Measurements from ENCODE around the gene PZP. TPM values are rescaled to one million over a fixed set of nuclear protein-coding genes. Genes with fewer than 3 reads are reported as not detected.

Gene PZP
- total and polyA plus RNA-seq, 2 of the 8 experiments (the other 6 are each of a cell fraction or from before 2014, with no cell fraction given) = 0.08 TPM; not detected in 1

DNA sequence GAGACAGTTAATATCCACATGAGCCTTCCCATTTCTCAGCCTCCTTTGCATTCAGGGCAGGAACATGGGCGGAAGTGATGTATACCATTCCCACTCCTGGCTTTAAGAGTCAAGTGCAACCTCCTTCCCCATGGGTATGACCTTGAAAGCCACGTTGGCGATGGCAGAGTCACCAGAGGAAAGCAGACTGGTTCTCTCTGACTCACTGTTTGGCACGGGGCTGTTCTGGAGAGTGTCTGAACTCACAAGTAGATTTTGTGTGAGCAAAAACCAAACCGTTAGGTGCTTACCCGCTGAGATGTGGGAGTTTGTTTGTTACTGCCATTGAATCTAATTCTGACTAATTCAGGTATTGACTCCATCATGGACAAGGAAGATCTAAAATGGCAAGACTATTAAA lies 36.7 kb upstream of the PZP start:
- H4K91ac ChIP-seq (replicated peaks; ENCODE audit: insufficient read length, low read length) = no peak overlapping the region
- H3K36me3 ChIP-seq (ENCODE audit: control insufficient read depth in 2 of 4, insufficient read depth in 4 of 4, low read length in 3 of 4) = no peaks in the 10 kb centered on the region
- H4K20me1 ChIP-seq (replicated peaks in 1 of 2; ENCODE audit: control insufficient read depth in 1 of 2, insufficient read depth in 2 of 2, low read length in 2 of 2) = no peaks in the 10 kb centered on the region
- ChIA-PET POLR2A (ENCODE audit: partially characterized antibody) (no interaction called here), CTCF (ENCODE audit: partially characterized antibody) (interaction anchor here (1.0 kb wide), 1 partner anchor 40 kb away, joined by 4 read pairs; no protein-coding TSS in a partner anchor)
- no peak overlapping the region for H3K56ac ChIP-seq (replicated peaks; ENCODE audit: insufficient read length, low read depth, low read length)
- FAIRE-seq (no peak), DNase-seq (ENCODE audit: low read depth in 1 of 2, low spot score in 2 of 2) (no peak)
- no peak overlapping the region for H3K4ac ChIP-seq (replicated peaks; ENCODE audit: insufficient read length, low read depth, low read length)
- H3K18ac ChIP-seq (ENCODE audit: extremely low read depth, low read length) = no peak overlapping the region
- no peak overlapping the region for H3K27ac ChIP-seq (ENCODE audit: low read depth, low read length)
- H3K4me2 ChIP-seq (ENCODE audit: insufficient read depth in 1 of 2, low read depth in 2 of 2, low read length in 2 of 2) = no peak overlapping the region
- H3K79me2 ChIP-seq (ENCODE audit: control insufficient read depth in 1 of 2, insufficient read depth in 2 of 2, low read length in 2 of 2) = no peaks in the 10 kb centered on the region
- no peak overlapping the region for H2BK12ac ChIP-seq (ENCODE audit: low read depth, low read length)
- H3K4me1 ChIP-seq (replicated peaks in 1 of 4; ENCODE audit: control insufficient read depth in 3 of 4, insufficient read depth in 4 of 4, low read length in 3 of 4) = no peaks in the 10 kb centered on the region
- no peak overlapping the region for H3K14ac ChIP-seq (ENCODE audit: insufficient read length)
- H3K9ac ChIP-seq (replicated peaks in 1 of 4; ENCODE audit: extremely low read depth in 1 of 4, low read depth in 3 of 4, low read length in 3 of 4) = no peak overlapping the region
- H2AFZ ChIP-seq (ENCODE audit: low read length) = no peak overlapping the region
- H3K79me1 ChIP-seq (ENCODE audit: low read depth, low read length) = no peaks in the 10 kb centered on the region
- no peak overlapping the region for H2BK120ac ChIP-seq (replicated peaks; ENCODE audit: low read depth, low read length)
- H3K9me3 ChIP-seq (ENCODE audit: insufficient read depth in 2 of 2, low read depth in 1 of 2, low read length in 1 of 2) = no peaks in the 10 kb centered on the region; a peak in 1 of 4 replicates
- TF ChIP-seq EP300 (IDR thresholded peaks at IDR 0.05; ENCODE audit: borderline replicate concordance in 1 of 2, low read depth in 2 of 2, low read length in 2 of 2) (no peak), RFX5 (IDR thresholded peaks at IDR 0.05; ENCODE audit: borderline replicate concordance, low read depth, low read length) (no peak), TEAD4 (IDR thresholded peaks at IDR 0.05; ENCODE audit: low read depth, low read length) (no peak), SP4 (IDR thresholded peaks at IDR 0.05; ENCODE audit: low read length) (no peak), RAD21 (IDR thresholded peaks at IDR 0.05 in 1 of 2, conservative IDR thresholded peaks at IDR 0.05 in 1 of 2; ENCODE audit: low read depth in 2 of 2, low read length in 2 of 2) (no peak), CREB1 (IDR thresholded peaks at IDR 0.05) (no peak)
- no peak overlapping the region for H4K8ac ChIP-seq (ENCODE audit: extremely low read depth, insufficient read depth, low read length)
- no peak overlapping the region for H3K23ac ChIP-seq (ENCODE audit: insufficient read length)
- H3K27me3 ChIP-seq (replicated peaks in 1 of 4; ENCODE audit: control insufficient read depth in 3 of 4, extremely low read depth in 1 of 4, insufficient read depth in 3 of 4, low read length in 3 of 4) = no peaks in the 10 kb centered on the region
- no peak overlapping the region for H3K4me3 ChIP-seq (ENCODE audit: extremely low read depth in 1 of 4, insufficient read depth in 2 of 4, low read depth in 3 of 4, low read length in 4 of 4)
- no peak overlapping the region for H4K5ac ChIP-seq (ENCODE audit: insufficient read length, low read depth, low read length)
- no peaks in the 10 kb centered on the region for H3K23me2 ChIP-seq (ENCODE audit: low read depth, low read length)
- H2BK5ac ChIP-seq (ENCODE audit: low read depth, low read length) = no peak overlapping the region
- no peak overlapping the region for H2AK5ac ChIP-seq (ENCODE audit: low read depth, low read length)
- H2BK20ac ChIP-seq (ENCODE audit: low read length) = no peak overlapping the region
- H2BK15ac ChIP-seq (ENCODE audit: low read length) = no peak overlapping the region
- WGBS, 2 experiments (ENCODE audit: extremely low coverage in 1 of 2, insufficient coverage in 1 of 2, insufficient read length in 1 of 2, insufficient replicate concordance in 2 of 2, low coverage in 1 of 2, low lambda C conversion rate in 2 of 2, missing lambda C conversion rate in 1 of 2) = 74% methylated on average over 6 of the region's 6 CpGs; no CpG with 5 or more reads in 1 of the 2 experiments
